Activated CD8-positive, alpha-beta T cell treated with anti-CD3 and anti-CD28 coated beads for 36 hours (primary cell): ENCODE results near the gene LRRC42. TPM values are rescaled to one million over a fixed set of nuclear protein-coding genes. Genes with fewer than 3 reads are reported as not detected.

Experiments
- ATAC-seq: fragments of 200-7000 bp; cut with Tn5 transposase; one replicate; pipeline ENCODE4 v1.10.0; 2021; ENCODE audit warnings: mild to moderate bottlenecking, moderate library complexity
- CTCF ChIA-PET: fragments of 350-600 bp; sonication (Branson Sonifier 250); formaldehyde crosslinking; loops from one replicate; lab custom pipeline; 2021; ENCODE audit warnings: antibody characterized with exemption; lab: Charles Lee
- POLR2A ChIA-PET: fragments of 350-600 bp; sonication (Branson Sonifier 250); formaldehyde crosslinking; loops from one replicate; lab custom pipeline; 2021; ENCODE audit warnings: antibody characterized with exemption; lab: Charles Lee
- DNase-seq: peaks from one replicate; pipeline ENCODE4 v3.0.0-alpha.2; 2020
- H3K27ac Mint-ChIP-seq: one replicate; pipeline ENCODE4 v1.8.0; 2021; ENCODE audit warnings: mild to moderate bottlenecking, mixed read lengths
- H3K27me3 Mint-ChIP-seq: one replicate; pipeline ENCODE4 v1.8.0; 2021; ENCODE audit warnings: mixed read lengths
- H3K36me3 Mint-ChIP-seq: one replicate; pipeline ENCODE4 v1.8.0; 2021; ENCODE audit warnings: low read depth, mixed read lengths
- H3K4me1 Mint-ChIP-seq: one replicate; pipeline ENCODE4 v1.8.0; 2021; ENCODE audit warnings: low read depth, mixed read lengths
- H3K4me3 Mint-ChIP-seq: one replicate; pipeline ENCODE4 v1.8.0; 2021; ENCODE audit warnings: mild to moderate bottlenecking, moderate library complexity, mixed read lengths
- H3K9me3 Mint-ChIP-seq: one replicate; pipeline ENCODE4 v1.8.0; 2021; ENCODE audit warnings: mixed read lengths
- CTCF ChIP-seq: fragments of 200-600 bp; IDR thresholded peaks from one replicate; pipeline ENCODE4 v1.8.0; 2022; ENCODE audit warnings: antibody characterized with exemption, mild to moderate bottlenecking
- intact Hi-C: fragments of 100-400 bp; cut with micrococcal nuclease; formaldehyde crosslinking; loops from one replicate; pipeline ENCODE4 v1.10.0; 2022
- total RNA-seq, 2 experiments: library from RNA; stranded (reverse); gene quantifications; one replicate each; pipeline ENCODE4 v1.2.3, GENCODE V29; 2021

LRRC42 gene
- total RNA-seq, 2 experiments from 2014 or later: 26.7 to 29.6 TPM

DNA sequence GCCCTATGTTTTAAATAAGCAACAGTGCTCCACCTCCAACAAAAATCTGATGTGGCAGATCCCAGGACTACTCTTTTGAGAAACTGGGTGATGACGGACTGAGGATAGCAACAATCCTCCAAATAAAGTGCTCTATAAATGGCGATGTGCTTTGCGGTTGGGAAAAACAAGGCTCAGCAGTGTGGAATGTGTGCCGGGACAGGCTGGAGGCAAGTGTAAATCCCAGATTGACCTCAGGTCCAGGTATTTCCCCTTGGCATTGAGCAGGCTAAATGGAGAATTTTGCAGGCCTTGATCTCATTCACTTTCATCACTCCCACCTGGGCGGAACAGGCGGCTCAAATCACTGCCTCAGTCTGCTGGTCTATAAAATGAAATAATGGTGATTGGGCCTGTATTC is 35.1 kb downstream of the LRRC42 start:
- ChIA-PET CTCF (no interaction called here), POLR2A (no interaction called here)
- intact Hi-C loops: no loop called here
- H3K27me3 Mint-ChIP-seq: peaks cover 3% of the 10 kb centered on the region
- TF ChIP-seq CTCF: no peak
- no peak overlapping the region for H3K27ac Mint-ChIP-seq
- H3K9me3 Mint-ChIP-seq: no peaks in the 10 kb centered on the region
- no peak overlapping the region for H3K4me3 Mint-ChIP-seq
- ATAC-seq (no peak), DNase-seq (no peak)
- no peaks in the 10 kb centered on the region for H3K36me3 Mint-ChIP-seq
- peaks cover 3% of the 10 kb centered on the region for H3K4me1 Mint-ChIP-seq

- H3K27ac Mint-ChIP-seq: no peak overlapping the region
- H3K9me3 Mint-ChIP-seq: no peaks in the 10 kb centered on the region
- H3K27me3 Mint-ChIP-seq: peaks cover 3% of the 10 kb centered on the region
- H3K4me1 Mint-ChIP-seq: peaks cover 8% of the 10 kb centered on the region
- DNase-seq (no peak), ATAC-seq (no peak)
- TF ChIP-seq CTCF: no peak
- H3K36me3 Mint-ChIP-seq: no peaks in the 10 kb centered on the region
- intact Hi-C loops: no loop called here
- ChIA-PET POLR2A (no interaction called here), CTCF (interaction anchor here (1.0 kb wide), 1 partner anchor 121 kb away, joined by 5 read pairs; no protein-coding TSS in a partner anchor)
- H3K4me3 Mint-ChIP-seq: no peak overlapping the region
Observed at GRCh38 chr1:53982034-53982762, 36.0 kb downstream of the LRRC42 start.

DNA sequence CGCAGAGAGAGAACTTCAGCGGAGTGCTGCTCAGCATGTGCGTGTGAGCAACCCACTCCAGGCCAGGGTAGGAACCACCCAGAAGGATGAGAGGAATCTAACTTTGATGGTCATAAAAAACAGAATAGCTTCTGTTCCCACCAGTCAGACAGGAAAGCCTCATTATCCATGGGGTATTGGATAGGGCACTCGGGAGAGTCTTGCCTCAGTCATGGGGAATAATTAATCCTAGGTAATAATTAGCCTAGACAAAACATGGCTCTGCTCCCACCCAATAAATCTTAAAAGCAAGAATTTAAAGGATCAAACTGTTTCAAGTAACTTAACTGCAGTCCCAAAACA is 36.6 kb downstream of the LRRC42 start:
- peaks cover 8% of the 10 kb centered on the region for H3K4me1 Mint-ChIP-seq
- DNase-seq (no peak), ATAC-seq (no peak)
- intact Hi-C loops: no loop called here
- no peaks in the 10 kb centered on the region for H3K9me3 Mint-ChIP-seq
- POLR2A ChIA-PET: no interaction called here
- no peak for TF ChIP-seq CTCF
- H3K4me3 Mint-ChIP-seq: no peak overlapping the region
- CTCF ChIA-PET: interaction anchor here (1.0 kb wide), 1 partner anchor 122 kb away, joined by 5 read pairs; no protein-coding TSS in a partner anchor
- no peaks in the 10 kb centered on the region for H3K36me3 Mint-ChIP-seq
- H3K27ac Mint-ChIP-seq: no peak overlapping the region
- H3K27me3 Mint-ChIP-seq: peaks cover 3% of the 10 kb centered on the region

- ChIA-PET POLR2A (no interaction called here), CTCF (no interaction called here)
- intact Hi-C loops: no loop called here
- no peak for TF ChIP-seq CTCF
- H3K4me1 Mint-ChIP-seq: peaks cover 12% of the 10 kb centered on the region
- peaks cover 3% of the 10 kb centered on the region for H3K27me3 Mint-ChIP-seq
- H3K9me3 Mint-ChIP-seq: no peaks in the 10 kb centered on the region
- H3K4me3 Mint-ChIP-seq: no peak overlapping the region
- no peak overlapping the region for H3K27ac Mint-ChIP-seq
- no peak for ATAC-seq
- DNase-seq: no peak
- no peaks in the 10 kb centered on the region for H3K36me3 Mint-ChIP-seq
Observed at GRCh38 chr1:53984726-53985125, 38.6 kb downstream of the LRRC42 start.

GRCh38 chr1:53986458-53986857 is 40.3 kb downstream of the LRRC42 start:
- POLR2A ChIA-PET: no interaction called here
- Mint-ChIP-seq H3K4me1 (peaks cover 12% of the 10 kb centered on the region), H3K9me3 (no peaks in the 10 kb centered on the region), H3K27ac (no peak overlapping the region), H3K36me3 (no peaks in the 10 kb centered on the region), H3K4me3 (no peak overlapping the region), H3K27me3 (peaks cover 1% of the 10 kb centered on the region)
- intact Hi-C loops: no loop called here
- DNase-seq (no peak), ATAC-seq (no peak)
- no peak for TF ChIP-seq CTCF
- CTCF ChIA-PET: no interaction called here
